WTC11 (cell line): ENCODE results near the gene GFOD1.

Source experiments
- ATF1 ChIP-seq: sonication (generic); formaldehyde crosslinking; IDR thresholded peaks from 2 replicates; pipeline ENCODE4 v1.8.1; 2023; ENCODE audit warnings: mild to moderate bottlenecking, moderate library complexity, missing genetic modification reagents
- CREB1 ChIP-seq: sonication (generic); formaldehyde crosslinking; IDR thresholded peaks from 2 replicates; pipeline ENCODE4 v1.8.0; 2023; ENCODE audit warnings: mild to moderate bottlenecking, missing genetic modification reagents
- CTCF ChIP-seq: fragments of 200-600 bp; IDR thresholded peaks from 2 replicates; pipeline ENCODE4 v1.8.0; 2022; ENCODE audit warnings: antibody characterized with exemption
- EMX1 ChIP-seq: fragments of 250-450 bp; sonication (Bioruptor Pico); IDR thresholded peaks from 2 replicates; pipeline ENCODE4 v1.8.0; 2021; ENCODE audit warnings: mild to moderate bottlenecking
- ETV6 ChIP-seq: sonication (generic); formaldehyde crosslinking; IDR thresholded peaks from 2 replicates; pipeline ENCODE4 v1.8.1; 2022; ENCODE audit warnings: mild to moderate bottlenecking, missing genetic modification reagents
- FOXK1 ChIP-seq: sonication (generic); formaldehyde crosslinking; IDR thresholded peaks from 2 replicates; pipeline ENCODE4 v1.8.0; 2022; ENCODE audit warnings: mild to moderate bottlenecking, moderate library complexity, missing genetic modification reagents
- FOXP1 ChIP-seq: sonication (generic); formaldehyde crosslinking; IDR thresholded peaks from 2 replicates; pipeline ENCODE4 v1.8.0; 2022; ENCODE audit warnings: missing genetic modification reagents, mild to moderate bottlenecking, moderate library complexity, borderline replicate concordance
- KAT7 ChIP-seq: sonication (generic); formaldehyde crosslinking; IDR thresholded peaks from 2 replicates; pipeline ENCODE4 v1.8.1; 2023; ENCODE audit warnings: missing genetic modification reagents, mild to moderate bottlenecking, borderline replicate concordance
- NR1H2 ChIP-seq: sonication (generic); formaldehyde crosslinking; IDR thresholded peaks from 2 replicates; pipeline ENCODE4 v1.9.0; 2021; ENCODE audit warnings: mild to moderate bottlenecking, moderate library complexity, missing genetic modification reagents
- ZNF121 ChIP-seq: sonication (generic); formaldehyde crosslinking; IDR thresholded peaks from 2 replicates; pipeline ENCODE4 v1.8.0; 2023; ENCODE audit warnings: missing genetic modification reagents
- ZNF416 ChIP-seq: fragments of 250-450 bp; sonication (Bioruptor Pico); IDR thresholded peaks from 2 replicates; pipeline ENCODE4 v1.9.0; 2021; ENCODE audit warnings: mild to moderate bottlenecking, inconsistent platforms
- TF ChIP-seq, protein P1 (sequence below): sonication (generic); formaldehyde crosslinking; IDR thresholded peaks from 2 replicates; pipeline ENCODE4 v1.8.0; 2022; ENCODE audit warnings: mild to moderate bottlenecking, missing genetic modification reagents

DNA sequence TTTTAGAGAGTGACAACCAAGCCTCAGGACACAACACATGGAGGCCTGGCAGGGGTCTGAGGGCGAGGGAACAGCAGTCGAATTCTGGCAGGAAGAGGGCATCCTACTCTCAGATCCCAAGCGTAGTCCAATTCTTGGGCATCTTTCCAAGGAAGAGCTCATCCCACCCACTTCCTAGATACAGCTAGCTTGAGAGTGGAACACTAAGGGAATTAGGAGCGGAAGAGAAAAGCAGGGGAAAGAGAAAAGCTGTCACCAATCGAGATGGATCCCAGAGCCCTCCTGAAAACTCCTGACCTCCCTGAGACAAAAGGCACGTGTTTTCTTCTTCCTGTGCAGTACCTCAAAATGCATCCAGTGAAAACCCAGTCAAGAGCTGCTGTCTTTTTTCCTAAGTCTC, 67.1 kb downstream of the GFOD1 start:
- TF ChIP-seq EMX1 (CRISPR knock-in tag) (no peak), ZNF121 (no peak), CTCF (no peak), NR1H2 (CRISPR knock-in tag) (no peak), ETV6 (CRISPR knock-in tag) (no peak), FOXK1 (no peak), FOXP1 (CRISPR knock-in tag) (no peak), KAT7 (CRISPR knock-in tag) (no peak), ATF1 (no peak), CREB1 (CRISPR knock-in tag) (no peak), ZNF416 (CRISPR knock-in tag) (no peak)
- TF ChIP-seq, protein P1, sequence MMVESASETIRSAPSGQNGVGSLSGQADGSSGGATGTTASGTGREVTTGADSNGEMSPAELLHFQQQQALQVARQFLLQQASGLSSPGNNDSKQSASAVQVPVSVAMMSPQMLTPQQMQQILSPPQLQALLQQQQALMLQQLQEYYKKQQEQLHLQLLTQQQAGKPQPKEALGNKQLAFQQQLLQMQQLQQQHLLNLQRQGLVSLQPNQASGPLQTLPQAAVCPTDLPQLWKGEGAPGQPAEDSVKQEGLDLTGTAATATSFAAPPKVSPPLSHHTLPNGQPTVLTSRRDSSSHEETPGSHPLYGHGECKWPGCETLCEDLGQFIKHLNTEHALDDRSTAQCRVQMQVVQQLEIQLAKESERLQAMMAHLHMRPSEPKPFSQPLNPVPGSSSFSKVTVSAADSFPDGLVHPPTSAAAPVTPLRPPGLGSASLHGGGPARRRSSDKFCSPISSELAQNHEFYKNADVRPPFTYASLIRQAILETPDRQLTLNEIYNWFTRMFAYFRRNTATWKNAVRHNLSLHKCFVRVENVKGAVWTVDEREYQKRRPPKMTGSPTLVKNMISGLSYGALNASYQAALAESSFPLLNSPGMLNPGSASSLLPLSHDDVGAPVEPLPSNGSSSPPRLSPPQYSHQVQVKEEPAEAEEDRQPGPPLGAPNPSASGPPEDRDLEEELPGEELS (CRISPR knock-in tag): no peak
